Spleen (tissue), 7 donors: Measurements from ENCODE around the gene CNTNAP2.

Experiments
- POLR2A ChIP-seq, 3 donors: fragments of 450-650 bp; IDR thresholded peaks; one replicate each; pipeline ENCODE4 v1.5.1; 2017; ENCODE audit warnings: antibody characterized with exemption in 3 of 3, mild to moderate bottlenecking in 1 of 3
- POLR2AphosphoS5 ChIP-seq, 3 donors: sonication (generic); formaldehyde crosslinking; IDR thresholded peaks; one replicate each; pipeline ENCODE4 v1.5.1; 2017; ENCODE audit warnings: antibody characterized with exemption in 3 of 3
- TF ChIP-seq, protein P1 (sequence below), 11 experiments: fragments of 200-600 bp in 7 of 11; fragments of 450-650 bp in 4 of 11; sonication (generic) in 4 of 11; IDR thresholded peaks in 8 of 11; conservative IDR thresholded peaks in 3 of 11; 1 replicate in 7 of 11; 2 replicates in 4 of 11; pipeline versions ENCODE4 v1.4.0 to v1.8.0; 2016 to 2021; ENCODE audit warnings: antibody characterized with exemption in 11 of 11, inconsistent platforms in 4 of 11, mild to moderate bottlenecking in 1 of 11
- donor health status: DM: no; HTN: no; CAD: no; lungs with moderate emphysema.
- donor health status: DM: no; HTN: no; CAD: no.
- donor health status: DM: no; HTN: no; CAD: no.

DNA sequence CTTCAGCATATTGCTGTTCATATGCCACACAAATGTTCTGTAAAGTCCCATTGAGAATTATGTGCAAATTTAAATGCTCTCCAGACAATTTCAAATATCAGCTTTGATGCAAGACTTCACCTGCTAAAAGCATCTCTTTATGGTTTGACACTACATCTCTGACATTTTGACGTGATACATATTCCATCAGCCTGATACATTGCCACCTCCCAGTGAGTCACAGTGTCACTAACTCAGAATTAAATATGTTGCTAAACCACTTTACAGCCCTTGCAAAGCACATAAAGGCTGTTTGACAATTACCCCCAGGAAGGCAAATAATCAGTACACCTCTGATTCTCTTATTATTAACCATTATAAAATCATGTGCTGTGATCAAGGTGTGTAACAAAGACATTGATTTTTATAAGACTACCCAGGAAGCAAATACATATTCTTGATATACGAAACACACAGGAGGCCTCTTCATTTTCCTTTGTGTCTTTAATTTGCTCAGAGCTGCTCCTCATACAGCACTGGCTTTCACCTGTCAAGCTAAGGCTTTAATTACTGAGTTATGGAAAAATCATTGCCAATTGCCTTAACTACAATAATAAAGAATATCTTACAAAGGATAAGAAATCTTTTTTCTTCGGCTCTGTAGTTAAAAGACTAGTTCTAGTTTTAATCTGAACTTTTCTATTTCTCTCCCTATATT, 1926.5 kb downstream of the CNTNAP2 start:
- TF ChIP-seq, protein P1, sequence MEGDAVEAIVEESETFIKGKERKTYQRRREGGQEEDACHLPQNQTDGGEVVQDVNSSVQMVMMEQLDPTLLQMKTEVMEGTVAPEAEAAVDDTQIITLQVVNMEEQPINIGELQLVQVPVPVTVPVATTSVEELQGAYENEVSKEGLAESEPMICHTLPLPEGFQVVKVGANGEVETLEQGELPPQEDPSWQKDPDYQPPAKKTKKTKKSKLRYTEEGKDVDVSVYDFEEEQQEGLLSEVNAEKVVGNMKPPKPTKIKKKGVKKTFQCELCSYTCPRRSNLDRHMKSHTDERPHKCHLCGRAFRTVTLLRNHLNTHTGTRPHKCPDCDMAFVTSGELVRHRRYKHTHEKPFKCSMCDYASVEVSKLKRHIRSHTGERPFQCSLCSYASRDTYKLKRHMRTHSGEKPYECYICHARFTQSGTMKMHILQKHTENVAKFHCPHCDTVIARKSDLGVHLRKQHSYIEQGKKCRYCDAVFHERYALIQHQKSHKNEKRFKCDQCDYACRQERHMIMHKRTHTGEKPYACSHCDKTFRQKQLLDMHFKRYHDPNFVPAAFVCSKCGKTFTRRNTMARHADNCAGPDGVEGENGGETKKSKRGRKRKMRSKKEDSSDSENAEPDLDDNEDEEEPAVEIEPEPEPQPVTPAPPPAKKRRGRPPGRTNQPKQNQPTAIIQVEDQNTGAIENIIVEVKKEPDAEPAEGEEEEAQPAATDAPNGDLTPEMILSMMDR (IDR thresholded peaks at IDR 0.05 in 8 of 11, conservative IDR thresholded peaks at IDR 0.05 in 3 of 11) = no peak
- no peak for TF ChIP-seq POLR2A (IDR thresholded peaks at IDR 0.05)
- no peak for TF ChIP-seq POLR2AphosphoS5 (IDR thresholded peaks at IDR 0.05)
